IMR-90 (cell line): Measurements from ENCODE around the gene CD248.

ENCODE experiments used
- CEBPB ChIP-seq: IDR thresholded peaks from 2 replicates; pipeline ENCODE4 v1.6.1; 2012; ENCODE audit warnings: low read depth, low read length, improper control_type of control experiment
- CTCF ChIP-seq: conservative IDR thresholded peaks from 2 replicates; pipeline ENCODE4 v1.5.1; 2012; ENCODE audit warnings: mild to moderate bottlenecking, low read depth, low read length, improper control_type of control experiment
- POLR2A ChIP-seq: IDR thresholded peaks from 2 replicates; pipeline ENCODE4 v1.6.1; 2012; ENCODE audit warnings: mild to moderate bottlenecking, low read depth, low read length
- RAD21 ChIP-seq: IDR thresholded peaks from 2 replicates; pipeline ENCODE4 v1.6.1; 2012; ENCODE audit warnings: low read length, improper control_type of control experiment
- RCOR1 ChIP-seq: IDR thresholded peaks from 2 replicates; pipeline ENCODE4 v1.6.1; 2012; ENCODE audit warnings: mild to moderate bottlenecking, low read length, improper control_type of control experiment; ENCODE audit not compliant: insufficient replicate concordance

- TF ChIP-seq RAD21 = no peak
- TF ChIP-seq CTCF = peak; percentile 47
- no peak for TF ChIP-seq POLR2A
- TF ChIP-seq RCOR1 = no peak
- TF ChIP-seq CEBPB = no peak
These were observed 47.1 kb upstream of the CD248 start for GRCh38 chr11:66363805-66364535.
